K562 (cell line): ENCODE data around the gene PALM3. TPM values are rescaled to one million over a fixed set of nuclear protein-coding genes. Genes with fewer than 3 reads are reported as not detected.

Experiments
- ARNT ChIP-seq, 2 experiments: fragments of 450-650 bp; IDR thresholded peaks; 2 replicates each; pipeline ENCODE4 v1.6.1; 2016; ENCODE audit warnings: mild to moderate bottlenecking in 1 of 2
- CEBPB ChIP-seq: fragments of 450-650 bp; IDR thresholded peaks from 2 replicates; pipeline ENCODE4 v1.6.1; 2016; ENCODE audit warnings: missing genetic modification characterization, missing compliant biosample characterization
- E2F3 ChIP-seq: fragments of 250-450 bp; sonication (Bioruptor Pico); IDR thresholded peaks from 2 replicates; pipeline ENCODE4 v1.4.0; 2020; ENCODE audit warnings: mild to moderate bottlenecking
- IRF2 ChIP-seq: sonication (generic); formaldehyde crosslinking; IDR thresholded peaks from 2 replicates; pipeline ENCODE4 v1.8.1; 2022; ENCODE audit warnings: mild to moderate bottlenecking, missing genetic modification reagents
- ZC3H11A ChIP-seq: IDR thresholded peaks from 2 replicates; pipeline ENCODE4 v1.6.1; 2012; ENCODE audit warnings: low read depth, low read length, improper control_type of control experiment
- ZNF41 ChIP-seq: fragments of 250-450 bp; sonication (Bioruptor Pico); conservative IDR thresholded peaks from 2 replicates; pipeline ENCODE4 v1.4.0; 2020; ENCODE audit warnings: mild to moderate bottlenecking
- ZNF57 ChIP-seq: fragments of 450-650 bp; formaldehyde crosslinking; IDR thresholded peaks from 2 replicates; pipeline ENCODE4 v1.4.0; 2020; ENCODE audit warnings: mild to moderate bottlenecking, moderate library complexity
- polyA plus RNA-seq, 8 experiments: library from polyadenylated mRNA; depleted of rRNA in 4 of 8; stranded (reverse) in 5 of 8; unstranded in 3 of 8; fragments of >200 nt; fragmentation: Nextera tagmentation in 2 of 8; fragmentation: Illumina TruSeq in 1 of 8; extraction: Ambion mirVana in 2 of 8; extraction: Trizol in 1 of 8; gene quantifications; 2 replicates each; pipeline versions ENCODE4 v1.2.1 to v1.2.3, GENCODE V29; 2011 to 2014; ENCODE audit warnings: inconsistent platforms in 1 of 8, missing spikeins in 1 of 8
- total RNA-seq, 7 experiments: library from RNA; depleted of rRNA in 6 of 7; stranded (reverse); fragments of >200 nt in 6 of 7; fragmentation: Illumina TruSeq in 2 of 7; extraction: Trizol in 2 of 7; gene quantifications; 2 replicates each; pipeline versions ENCODE4 v1.2.1 to v1.2.3, GENCODE V29; 2011 to 2021; ENCODE audit warnings: low replicate concordance in 1 of 7
- TF ChIP-seq, protein P1 (sequence below): fragments of 200-600 bp; sonication (generic); IDR thresholded peaks from one replicate; pipeline ENCODE4 v1.6.1; 2012; ENCODE audit warnings: mild to moderate bottlenecking, low read depth, low read length, inconsistent platforms
- TF ChIP-seq, protein P2 (sequence below): sonication (generic); formaldehyde crosslinking; IDR thresholded peaks from 2 replicates; pipeline ENCODE4 v1.8.1; 2023; ENCODE audit warnings: mild to moderate bottlenecking, missing genetic modification reagents
- TF ChIP-seq, protein P3 (sequence below): IDR thresholded peaks from 3 replicates; pipeline ENCODE4 v1.6.1; 2011; ENCODE audit warnings: borderline replicate concordance, mild to moderate bottlenecking; ENCODE audit not compliant: insufficient read length, insufficient read depth
- TF ChIP-seq, protein P4 (sequence below): sonication (generic); formaldehyde crosslinking; IDR thresholded peaks from 2 replicates; pipeline ENCODE4 v1.5.0; 2020; ENCODE audit warnings: missing genetic modification reagents
- TF ChIP-seq, protein P5 (sequence below): fragments of 450-650 bp; IDR thresholded peaks from 2 replicates; pipeline ENCODE4 v1.6.1; 2016

Gene PALM3
- total and polyA plus RNA-seq, 9 of the 15 experiments (the other 6 are each of a cell fraction or from before 2014, with no cell fraction given) = 0.07 to 9.3 (median 3.3) TPM

DNA sequence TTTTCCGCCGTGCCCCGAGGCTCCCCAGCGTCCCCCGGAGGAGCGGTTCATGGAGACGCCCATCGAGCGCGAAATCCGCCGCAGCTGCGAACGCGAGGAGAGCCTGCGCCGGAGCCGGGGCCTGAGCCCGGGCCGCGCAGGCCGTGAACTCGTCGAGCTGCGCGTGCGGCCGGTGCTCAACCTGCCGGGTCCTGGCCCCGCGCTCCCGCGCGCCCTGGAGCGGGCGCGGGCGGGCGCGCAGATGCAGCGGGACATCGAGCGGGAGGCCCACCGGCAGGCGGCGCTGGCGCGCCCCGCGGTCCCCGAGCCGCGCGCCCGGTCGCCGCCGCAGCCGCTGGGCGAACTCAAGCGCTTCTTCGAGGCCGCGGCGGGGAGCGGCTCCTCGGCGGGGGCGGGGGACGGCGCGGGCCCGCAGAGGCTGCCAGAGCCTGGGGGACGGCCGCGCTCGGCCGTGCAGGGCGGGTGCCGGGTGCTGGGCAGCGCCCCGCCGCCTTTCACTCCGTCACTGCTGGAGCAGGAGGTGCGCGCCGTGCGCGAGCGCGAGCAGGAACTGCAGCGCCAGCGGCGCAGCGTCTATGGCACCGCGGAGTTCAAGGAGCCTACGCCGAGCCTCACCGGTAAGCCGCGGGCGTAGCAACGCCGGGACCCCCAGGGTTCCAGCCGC lies 11.5 kb upstream of the PALM3 start (continued):
- TF ChIP-seq, protein P1, sequence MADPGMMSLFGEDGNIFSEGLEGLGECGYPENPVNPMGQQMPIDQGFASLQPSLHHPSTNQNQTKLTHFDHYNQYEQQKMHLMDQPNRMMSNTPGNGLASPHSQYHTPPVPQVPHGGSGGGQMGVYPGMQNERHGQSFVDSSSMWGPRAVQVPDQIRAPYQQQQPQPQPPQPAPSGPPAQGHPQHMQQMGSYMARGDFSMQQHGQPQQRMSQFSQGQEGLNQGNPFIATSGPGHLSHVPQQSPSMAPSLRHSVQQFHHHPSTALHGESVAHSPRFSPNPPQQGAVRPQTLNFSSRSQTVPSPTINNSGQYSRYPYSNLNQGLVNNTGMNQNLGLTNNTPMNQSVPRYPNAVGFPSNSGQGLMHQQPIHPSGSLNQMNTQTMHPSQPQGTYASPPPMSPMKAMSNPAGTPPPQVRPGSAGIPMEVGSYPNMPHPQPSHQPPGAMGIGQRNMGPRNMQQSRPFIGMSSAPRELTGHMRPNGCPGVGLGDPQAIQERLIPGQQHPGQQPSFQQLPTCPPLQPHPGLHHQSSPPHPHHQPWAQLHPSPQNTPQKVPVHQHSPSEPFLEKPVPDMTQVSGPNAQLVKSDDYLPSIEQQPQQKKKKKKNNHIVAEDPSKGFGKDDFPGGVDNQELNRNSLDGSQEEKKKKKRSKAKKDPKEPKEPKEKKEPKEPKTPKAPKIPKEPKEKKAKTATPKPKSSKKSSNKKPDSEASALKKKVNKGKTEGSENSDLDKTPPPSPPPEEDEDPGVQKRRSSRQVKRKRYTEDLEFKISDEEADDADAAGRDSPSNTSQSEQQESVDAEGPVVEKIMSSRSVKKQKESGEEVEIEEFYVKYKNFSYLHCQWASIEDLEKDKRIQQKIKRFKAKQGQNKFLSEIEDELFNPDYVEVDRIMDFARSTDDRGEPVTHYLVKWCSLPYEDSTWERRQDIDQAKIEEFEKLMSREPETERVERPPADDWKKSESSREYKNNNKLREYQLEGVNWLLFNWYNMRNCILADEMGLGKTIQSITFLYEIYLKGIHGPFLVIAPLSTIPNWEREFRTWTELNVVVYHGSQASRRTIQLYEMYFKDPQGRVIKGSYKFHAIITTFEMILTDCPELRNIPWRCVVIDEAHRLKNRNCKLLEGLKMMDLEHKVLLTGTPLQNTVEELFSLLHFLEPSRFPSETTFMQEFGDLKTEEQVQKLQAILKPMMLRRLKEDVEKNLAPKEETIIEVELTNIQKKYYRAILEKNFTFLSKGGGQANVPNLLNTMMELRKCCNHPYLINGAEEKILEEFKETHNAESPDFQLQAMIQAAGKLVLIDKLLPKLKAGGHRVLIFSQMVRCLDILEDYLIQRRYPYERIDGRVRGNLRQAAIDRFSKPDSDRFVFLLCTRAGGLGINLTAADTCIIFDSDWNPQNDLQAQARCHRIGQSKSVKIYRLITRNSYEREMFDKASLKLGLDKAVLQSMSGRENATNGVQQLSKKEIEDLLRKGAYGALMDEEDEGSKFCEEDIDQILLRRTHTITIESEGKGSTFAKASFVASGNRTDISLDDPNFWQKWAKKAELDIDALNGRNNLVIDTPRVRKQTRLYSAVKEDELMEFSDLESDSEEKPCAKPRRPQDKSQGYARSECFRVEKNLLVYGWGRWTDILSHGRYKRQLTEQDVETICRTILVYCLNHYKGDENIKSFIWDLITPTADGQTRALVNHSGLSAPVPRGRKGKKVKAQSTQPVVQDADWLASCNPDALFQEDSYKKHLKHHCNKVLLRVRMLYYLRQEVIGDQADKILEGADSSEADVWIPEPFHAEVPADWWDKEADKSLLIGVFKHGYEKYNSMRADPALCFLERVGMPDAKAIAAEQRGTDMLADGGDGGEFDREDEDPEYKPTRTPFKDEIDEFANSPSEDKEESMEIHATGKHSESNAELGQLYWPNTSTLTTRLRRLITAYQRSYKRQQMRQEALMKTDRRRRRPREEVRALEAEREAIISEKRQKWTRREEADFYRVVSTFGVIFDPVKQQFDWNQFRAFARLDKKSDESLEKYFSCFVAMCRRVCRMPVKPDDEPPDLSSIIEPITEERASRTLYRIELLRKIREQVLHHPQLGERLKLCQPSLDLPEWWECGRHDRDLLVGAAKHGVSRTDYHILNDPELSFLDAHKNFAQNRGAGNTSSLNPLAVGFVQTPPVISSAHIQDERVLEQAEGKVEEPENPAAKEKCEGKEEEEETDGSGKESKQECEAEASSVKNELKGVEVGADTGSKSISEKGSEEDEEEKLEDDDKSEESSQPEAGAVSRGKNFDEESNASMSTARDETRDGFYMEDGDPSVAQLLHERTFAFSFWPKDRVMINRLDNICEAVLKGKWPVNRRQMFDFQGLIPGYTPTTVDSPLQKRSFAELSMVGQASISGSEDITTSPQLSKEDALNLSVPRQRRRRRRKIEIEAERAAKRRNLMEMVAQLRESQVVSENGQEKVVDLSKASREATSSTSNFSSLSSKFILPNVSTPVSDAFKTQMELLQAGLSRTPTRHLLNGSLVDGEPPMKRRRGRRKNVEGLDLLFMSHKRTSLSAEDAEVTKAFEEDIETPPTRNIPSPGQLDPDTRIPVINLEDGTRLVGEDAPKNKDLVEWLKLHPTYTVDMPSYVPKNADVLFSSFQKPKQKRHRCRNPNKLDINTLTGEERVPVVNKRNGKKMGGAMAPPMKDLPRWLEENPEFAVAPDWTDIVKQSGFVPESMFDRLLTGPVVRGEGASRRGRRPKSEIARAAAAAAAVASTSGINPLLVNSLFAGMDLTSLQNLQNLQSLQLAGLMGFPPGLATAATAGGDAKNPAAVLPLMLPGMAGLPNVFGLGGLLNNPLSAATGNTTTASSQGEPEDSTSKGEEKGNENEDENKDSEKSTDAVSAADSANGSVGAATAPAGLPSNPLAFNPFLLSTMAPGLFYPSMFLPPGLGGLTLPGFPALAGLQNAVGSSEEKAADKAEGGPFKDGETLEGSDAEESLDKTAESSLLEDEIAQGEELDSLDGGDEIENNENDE = no peak
- no peak for TF ChIP-seq E2F3 (CRISPR knock-in tag)
- TF ChIP-seq ZNF41 (CRISPR knock-in tag) = no peak
- TF ChIP-seq, protein P2, sequence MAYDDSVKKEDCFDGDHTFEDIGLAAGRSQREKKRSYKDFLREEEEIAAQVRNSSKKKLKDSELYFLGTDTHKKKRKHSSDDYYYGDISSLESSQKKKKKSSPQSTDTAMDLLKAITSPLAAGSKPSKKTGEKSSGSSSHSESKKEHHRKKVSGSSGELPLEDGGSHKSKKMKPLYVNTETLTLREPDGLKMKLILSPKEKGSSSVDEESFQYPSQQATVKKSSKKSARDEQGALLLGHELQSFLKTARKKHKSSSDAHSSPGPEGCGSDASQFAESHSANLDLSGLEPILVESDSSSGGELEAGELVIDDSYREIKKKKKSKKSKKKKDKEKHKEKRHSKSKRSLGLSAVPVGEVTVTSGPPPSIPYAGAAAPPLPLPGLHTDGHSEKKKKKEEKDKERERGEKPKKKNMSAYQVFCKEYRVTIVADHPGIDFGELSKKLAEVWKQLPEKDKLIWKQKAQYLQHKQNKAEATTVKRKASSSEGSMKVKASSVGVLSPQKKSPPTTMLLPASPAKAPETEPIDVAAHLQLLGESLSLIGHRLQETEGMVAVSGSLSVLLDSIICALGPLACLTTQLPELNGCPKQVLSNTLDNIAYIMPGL (CRISPR knock-in tag) = no peak
- TF ChIP-seq ZNF57 (CRISPR knock-in tag) = no peak
- no peak for TF ChIP-seq ARNT (IDR thresholded peaks at IDR 0.05)
- TF ChIP-seq, protein P3, sequence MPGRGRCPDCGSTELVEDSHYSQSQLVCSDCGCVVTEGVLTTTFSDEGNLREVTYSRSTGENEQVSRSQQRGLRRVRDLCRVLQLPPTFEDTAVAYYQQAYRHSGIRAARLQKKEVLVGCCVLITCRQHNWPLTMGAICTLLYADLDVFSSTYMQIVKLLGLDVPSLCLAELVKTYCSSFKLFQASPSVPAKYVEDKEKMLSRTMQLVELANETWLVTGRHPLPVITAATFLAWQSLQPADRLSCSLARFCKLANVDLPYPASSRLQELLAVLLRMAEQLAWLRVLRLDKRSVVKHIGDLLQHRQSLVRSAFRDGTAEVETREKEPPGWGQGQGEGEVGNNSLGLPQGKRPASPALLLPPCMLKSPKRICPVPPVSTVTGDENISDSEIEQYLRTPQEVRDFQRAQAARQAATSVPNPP = no peak
- TF ChIP-seq, protein P4, sequence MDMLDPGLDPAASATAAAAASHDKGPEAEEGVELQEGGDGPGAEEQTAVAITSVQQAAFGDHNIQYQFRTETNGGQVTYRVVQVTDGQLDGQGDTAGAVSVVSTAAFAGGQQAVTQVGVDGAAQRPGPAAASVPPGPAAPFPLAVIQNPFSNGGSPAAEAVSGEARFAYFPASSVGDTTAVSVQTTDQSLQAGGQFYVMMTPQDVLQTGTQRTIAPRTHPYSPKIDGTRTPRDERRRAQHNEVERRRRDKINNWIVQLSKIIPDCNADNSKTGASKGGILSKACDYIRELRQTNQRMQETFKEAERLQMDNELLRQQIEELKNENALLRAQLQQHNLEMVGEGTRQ = no peak
- TF ChIP-seq ZC3H11A = no peak
- TF ChIP-seq IRF2 = no peak
- TF ChIP-seq, protein P5, sequence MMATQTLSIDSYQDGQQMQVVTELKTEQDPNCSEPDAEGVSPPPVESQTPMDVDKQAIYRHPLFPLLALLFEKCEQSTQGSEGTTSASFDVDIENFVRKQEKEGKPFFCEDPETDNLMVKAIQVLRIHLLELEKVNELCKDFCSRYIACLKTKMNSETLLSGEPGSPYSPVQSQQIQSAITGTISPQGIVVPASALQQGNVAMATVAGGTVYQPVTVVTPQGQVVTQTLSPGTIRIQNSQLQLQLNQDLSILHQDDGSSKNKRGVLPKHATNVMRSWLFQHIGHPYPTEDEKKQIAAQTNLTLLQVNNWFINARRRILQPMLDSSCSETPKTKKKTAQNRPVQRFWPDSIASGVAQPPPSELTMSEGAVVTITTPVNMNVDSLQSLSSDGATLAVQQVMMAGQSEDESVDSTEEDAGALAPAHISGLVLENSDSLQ = no peak
- no peak for TF ChIP-seq CEBPB (tag)
